ENCODE results near the gene OPCML. TPM values are rescaled to one million over a fixed set of nuclear protein-coding genes. Genes with fewer than 3 reads are reported as not detected.

Gene OPCML
- total and polyA plus RNA-seq, 2 of the 13 experiments (the other 11 are each of a cell fraction or from before 2014, with no cell fraction given), result not detected

DNA sequence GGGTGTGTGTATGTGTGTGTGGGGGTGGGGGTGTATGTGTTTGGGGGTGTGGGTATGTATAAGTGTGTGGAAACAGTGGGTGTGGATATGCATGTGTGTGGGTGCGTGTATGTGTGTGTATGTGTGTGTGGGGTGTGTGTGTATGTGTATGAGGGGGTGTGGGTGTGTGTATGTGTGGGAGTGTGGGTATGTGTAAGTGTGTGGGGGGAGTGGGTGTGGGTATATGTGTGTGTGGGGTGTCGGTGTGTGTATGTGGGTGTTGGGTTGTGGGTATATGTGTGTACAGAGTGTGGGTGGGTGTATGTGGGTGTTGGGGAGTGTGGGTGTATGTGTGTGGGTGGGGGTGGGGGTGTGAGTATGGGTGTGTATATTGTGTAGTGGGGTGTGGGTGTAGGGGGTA, 206.0 kb downstream of the OPCML start (continued):
- TF ChIP-seq NFE2L2 (IDR thresholded peaks at IDR 0.05; ENCODE audit: low read length) (no peak), ZBTB7A (CRISPR knock-in tag; IDR thresholded peaks at IDR 0.05) (no peak), ZSCAN22 (CRISPR knock-in tag; IDR thresholded peaks at IDR 0.05) (no peak), HOXD1 (CRISPR knock-in tag; IDR thresholded peaks at IDR 0.05) (no peak)
- TF ChIP-seq, protein P1, sequence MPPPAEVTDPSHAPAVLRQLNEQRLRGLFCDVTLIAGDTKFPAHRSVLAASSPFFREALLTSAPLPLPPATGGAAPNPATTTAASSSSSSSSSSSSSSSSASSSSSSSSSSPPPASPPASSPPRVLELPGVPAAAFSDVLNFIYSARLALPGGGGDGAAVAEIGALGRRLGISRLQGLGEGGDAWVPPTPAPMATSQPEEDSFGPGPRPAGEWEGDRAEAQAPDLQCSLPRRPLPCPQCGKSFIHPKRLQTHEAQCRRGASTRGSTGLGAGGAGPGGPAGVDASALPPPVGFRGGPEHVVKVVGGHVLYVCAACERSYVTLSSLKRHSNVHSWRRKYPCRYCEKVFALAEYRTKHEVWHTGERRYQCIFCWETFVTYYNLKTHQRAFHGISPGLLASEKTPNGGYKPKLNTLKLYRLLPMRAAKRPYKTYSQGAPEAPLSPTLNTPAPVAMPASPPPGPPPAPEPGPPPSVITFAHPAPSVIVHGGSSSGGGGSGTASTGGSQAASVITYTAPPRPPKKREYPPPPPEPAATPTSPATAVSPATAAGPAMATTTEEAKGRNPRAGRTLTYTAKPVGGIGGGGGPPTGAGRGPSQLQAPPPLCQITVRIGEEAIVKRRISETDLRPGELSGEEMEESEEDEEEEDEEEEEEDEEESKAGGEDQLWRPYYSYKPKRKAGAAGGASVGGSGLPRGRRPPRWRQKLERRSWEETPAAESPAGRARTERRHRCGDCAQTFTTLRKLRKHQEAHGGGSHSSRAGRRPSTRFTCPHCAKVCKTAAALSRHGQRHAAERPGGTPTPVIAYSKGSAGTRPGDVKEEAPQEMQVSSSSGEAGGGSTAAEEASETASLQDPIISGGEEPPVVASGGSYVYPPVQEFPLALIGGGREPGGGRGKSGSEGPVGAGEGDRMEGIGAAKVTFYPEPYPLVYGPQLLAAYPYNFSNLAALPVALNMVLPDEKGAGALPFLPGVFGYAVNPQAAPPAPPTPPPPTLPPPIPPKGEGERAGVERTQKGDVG (CRISPR knock-in tag; IDR thresholded peaks at IDR 0.05; ENCODE audit: borderline replicate concordance), result no peak

DNA sequence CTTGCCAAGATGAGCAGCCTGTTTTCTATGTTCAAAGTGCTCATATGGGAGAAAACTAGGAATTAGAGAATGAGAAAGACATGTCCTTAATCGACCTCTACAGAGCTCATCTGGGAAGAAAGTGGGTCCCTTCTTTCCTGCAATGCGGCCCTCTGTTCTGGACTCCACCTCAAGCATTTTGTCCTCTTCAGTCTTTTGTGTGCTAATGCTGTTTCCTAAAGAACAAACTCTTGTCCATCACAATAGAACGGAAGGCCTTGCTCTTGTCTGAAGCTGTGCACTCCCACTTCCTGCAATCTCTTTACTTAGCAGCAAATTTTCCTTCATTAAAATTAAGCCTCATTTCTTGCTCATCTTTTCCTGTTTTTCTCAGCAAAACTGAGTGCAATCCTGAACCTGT, 206.6 kb downstream of the OPCML start:
- intact Hi-C loops (cut with micrococcal nuclease; ENCODE audit: unreplicated experiment) (no loop called here), in situ Hi-C loops (cut with HindIII; ENCODE audit: extremely low pct_ligation_motif_present, low pct_unique_long_range_greater_than_20kb) (no loop called here)
- no TSS peak for BruUV-seq (replicated peaks)
- H3K4me1 ChIP-seq (ENCODE audit: insufficient read depth, low read length), result no peaks in the 10 kb centered on the region
- DNase-seq (ENCODE audit: low spot score) (no peak), FAIRE-seq (no peak), ATAC-seq (no peak)
- H3K27me3 ChIP-seq (ENCODE audit: control insufficient read depth in 1 of 2, insufficient read depth in 2 of 2, low read length in 2 of 2), result no peaks in the 10 kb centered on the region
- H3K9me3 ChIP-seq (ENCODE audit: low read length), result no peaks in the 10 kb centered on the region
- no peak for TF ChIP-seq NFIB (CRISPR knock-in tag; IDR thresholded peaks at IDR 0.05; ENCODE audit: borderline replicate concordance)
- TF ChIP-seq SP5 (CRISPR knock-in tag; IDR thresholded peaks at IDR 0.05; ENCODE audit: borderline replicate concordance, low read depth), result no peak
- TF ChIP-seq, protein P2, sequence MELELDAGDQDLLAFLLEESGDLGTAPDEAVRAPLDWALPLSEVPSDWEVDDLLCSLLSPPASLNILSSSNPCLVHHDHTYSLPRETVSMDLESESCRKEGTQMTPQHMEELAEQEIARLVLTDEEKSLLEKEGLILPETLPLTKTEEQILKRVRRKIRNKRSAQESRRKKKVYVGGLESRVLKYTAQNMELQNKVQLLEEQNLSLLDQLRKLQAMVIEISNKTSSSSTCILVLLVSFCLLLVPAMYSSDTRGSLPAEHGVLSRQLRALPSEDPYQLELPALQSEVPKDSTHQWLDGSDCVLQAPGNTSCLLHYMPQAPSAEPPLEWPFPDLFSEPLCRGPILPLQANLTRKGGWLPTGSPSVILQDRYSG (CRISPR knock-in tag; IDR thresholded peaks at IDR 0.05), result no peak
- no peak for TF ChIP-seq ZNF616 (CRISPR knock-in tag; IDR thresholded peaks at IDR 0.05; ENCODE audit: low read depth)
- no peak for TF ChIP-seq NR2C2 (CRISPR knock-in tag; IDR thresholded peaks at IDR 0.05; ENCODE audit: borderline replicate concordance)
- no peak for TF ChIP-seq ZNF644 (CRISPR knock-in tag; IDR thresholded peaks at IDR 0.05; ENCODE audit: low read depth)
- TF ChIP-seq ZNF775 (CRISPR knock-in tag; IDR thresholded peaks at IDR 0.05; ENCODE audit: borderline replicate concordance), result no peak
- ChIA-PET POLR2A (no interaction called here), CTCF (ENCODE audit: low intra/inter-chr PET ratio, low total read pairs) (no interaction called here)
- H3K9ac ChIP-seq (ENCODE audit: insufficient read depth, low read depth, low read length), result no peak overlapping the region
- H4K20me1 ChIP-seq (ENCODE audit: insufficient read depth, low read length), result no peaks in the 10 kb centered on the region
- no peak overlapping the region for H3K4me3 ChIP-seq (replicated peaks in 1 of 3; ENCODE audit: insufficient read depth in 1 of 3, low read depth in 2 of 3, low read length in 3 of 3)
- no peak overlapping the region for H3K4me2 ChIP-seq (ENCODE audit: low read depth, low read length)
- WGBS (ENCODE audit: low lambda C conversion rate), result 39% methylated on average over 3 of the region's 3 CpGs
- H3K27ac ChIP-seq (ENCODE audit: extremely low read length, insufficient read depth, low read length), result no peak overlapping the region
- no peaks in the 10 kb centered on the region for H3K36me3 ChIP-seq (replicated peaks in 1 of 2; ENCODE audit: control insufficient read depth in 1 of 2, insufficient read depth in 2 of 2, low read length in 2 of 2)
- no peaks in the 10 kb centered on the region for H3K79me2 ChIP-seq (ENCODE audit: insufficient read depth, low read length)
- H2AFZ ChIP-seq (ENCODE audit: low read length), result no peak overlapping the region

Data from HepG2 (cell line).